GM21723 (cell line): ENCODE measurements around the gene MLLT11.
"Not testable (repeated sequence)": the region's sequence is repeated elsewhere in the genome, so short reads cannot be mapped to it uniquely, and the experiment has no call there.

Experiments
- ATAC-seq: cut with Tn5 transposase; IDR thresholded peaks from one replicate; pipeline ENCODE4 v1.9.1; 2021; ENCODE audit warnings: mild to moderate bottlenecking, moderate library complexity; ENCODE audit not compliant: unreplicated experiment

MLLT11 gene

GRCh38 chr1:151055581-151055980, 4.6 kb upstream of the MLLT11 start:
- no peak for ATAC-seq

- no peak for ATAC-seq
Observed at GRCh38 chr1:151056149-151056548, 4.0 kb upstream of the MLLT11 start.

GRCh38 chr1:151058692-151059091, 1.5 kb upstream of the MLLT11 start:
- ATAC-seq, result no peak

GRCh38 chr1:151059109-151060006, 839 bp upstream of the MLLT11 start, which contains the start of gene CDC42SE1:
CDC42SE1 (minus strand) TSS chr1:151059622; CDS start chr1:151055730, 3,892 bp downstream.
- ATAC-seq, result peak; percentile 83

- no peak for ATAC-seq
Observed at GRCh38 chr1:151060657-151061421, 642 bp downstream of the MLLT11 start.

GRCh38 chr1:151061704-151062103, 1.5 kb downstream of the MLLT11 start:
- ATAC-seq, result no peak

GRCh38 chr1:151062741-151063371, 2.7 kb downstream of the MLLT11 start:
- no peak for ATAC-seq

GRCh38 chr1:151065089-151065645, 5.0 kb downstream of the MLLT11 start:
- ATAC-seq, result no peak

- ATAC-seq, result no peak
Observed at GRCh38 chr1:151067185-151067584, 7.0 kb downstream of the MLLT11 start.

- ATAC-seq, result no peak
Observed at GRCh38 chr1:151069103-151069486, 8.9 kb downstream of the MLLT11 start.

- ATAC-seq, result peak; percentile 66
Observed at GRCh38 chr1:151070474-151071276, 10.5 kb downstream of the MLLT11 start, which contains the start of gene GABPB2. GABPB2 (plus strand) TSS chr1:151070761; CDS start chr1:151088190, 17,429 bp downstream.

GRCh38 chr1:151072224-151072623, 12.0 kb downstream of the MLLT11 start:
- ATAC-seq, result no peak

- no peak for ATAC-seq
Observed at GRCh38 chr1:151085953-151086559, 25.9 kb downstream of the MLLT11 start.

- ATAC-seq, result not testable (repeated sequence)
Observed at GRCh38 chr1:151097426-151097825, 37.2 kb downstream of the MLLT11 start.

GRCh38 chr1:151098126-151098525, 37.9 kb downstream of the MLLT11 start:
- no peak for ATAC-seq

GRCh38 chr1:151104630-151105029, 44.4 kb downstream of the MLLT11 start:
- no peak for ATAC-seq

- no peak for ATAC-seq
Observed at GRCh38 chr1:151106894-151107293, 46.7 kb downstream of the MLLT11 start.

GRCh38 chr1:151108331-151108730, 48.1 kb downstream of the MLLT11 start:
- ATAC-seq, result no peak

GRCh38 chr1:151113877-151114276, 53.7 kb downstream of the MLLT11 start:
- no peak for ATAC-seq
